Parathyroid adenoma (tissue), 2 donors: ENCODE measurements around the gene SLC22A23.

Experiments used
- H2AFZ ChIP-seq: fragments of 300-600 bp; sonication (generic); one replicate; pipeline ENCODE4 v1.7.0; 2017; ENCODE audit warnings: antibody characterized with exemption, mild to moderate bottlenecking
- H3K27ac ChIP-seq: fragments of 300-600 bp; sonication (generic); one replicate; pipeline ENCODE4 v1.7.0; 2017
- H3K27me3 ChIP-seq: fragments of 300-600 bp; sonication (generic); one replicate; pipeline ENCODE4 v1.7.0; 2017; ENCODE audit warnings: low read length; ENCODE audit not compliant: control insufficient read depth, insufficient read depth
- H3K36me3 ChIP-seq: fragments of 300-600 bp; sonication (generic); one replicate; pipeline ENCODE4 v1.7.0; 2017; ENCODE audit warnings: low read length; ENCODE audit not compliant: control insufficient read depth, insufficient read depth
- H3K4me1 ChIP-seq: fragments of 300-600 bp; sonication (generic); one replicate; pipeline ENCODE4 v1.7.0; 2017; ENCODE audit warnings: control low read depth
- H3K4me2 ChIP-seq: fragments of 300-600 bp; sonication (generic); one replicate; pipeline ENCODE4 v1.7.0; 2017; ENCODE audit warnings: low read length
- H3K4me3 ChIP-seq: fragments of 300-600 bp; sonication (generic); one replicate; pipeline ENCODE4 v1.7.0; 2017; ENCODE audit warnings: low read depth, low read length
- H3K79me2 ChIP-seq: fragments of 300-600 bp; sonication (generic); one replicate; pipeline ENCODE4 v1.7.0; 2017; ENCODE audit warnings: control low read depth
- H3K9ac ChIP-seq: fragments of 300-600 bp; sonication (generic); one replicate; pipeline ENCODE4 v1.7.0; 2017; ENCODE audit warnings: mild to moderate bottlenecking
- H3K9me3 ChIP-seq: fragments of 300-600 bp; sonication (generic); one replicate; pipeline ENCODE4 v1.7.0; 2017; ENCODE audit warnings: low read length; ENCODE audit not compliant: control insufficient read depth
- TF ChIP-seq, protein P1 (sequence below): fragments of 300-600 bp; sonication (generic); IDR thresholded peaks from one replicate; pipeline ENCODE4 v1.7.0; 2017; ENCODE audit warnings: antibody characterized with exemption, mild to moderate bottlenecking
- donor health status: primary hyperparathyroidism.

The SLC22A23 gene

DNA sequence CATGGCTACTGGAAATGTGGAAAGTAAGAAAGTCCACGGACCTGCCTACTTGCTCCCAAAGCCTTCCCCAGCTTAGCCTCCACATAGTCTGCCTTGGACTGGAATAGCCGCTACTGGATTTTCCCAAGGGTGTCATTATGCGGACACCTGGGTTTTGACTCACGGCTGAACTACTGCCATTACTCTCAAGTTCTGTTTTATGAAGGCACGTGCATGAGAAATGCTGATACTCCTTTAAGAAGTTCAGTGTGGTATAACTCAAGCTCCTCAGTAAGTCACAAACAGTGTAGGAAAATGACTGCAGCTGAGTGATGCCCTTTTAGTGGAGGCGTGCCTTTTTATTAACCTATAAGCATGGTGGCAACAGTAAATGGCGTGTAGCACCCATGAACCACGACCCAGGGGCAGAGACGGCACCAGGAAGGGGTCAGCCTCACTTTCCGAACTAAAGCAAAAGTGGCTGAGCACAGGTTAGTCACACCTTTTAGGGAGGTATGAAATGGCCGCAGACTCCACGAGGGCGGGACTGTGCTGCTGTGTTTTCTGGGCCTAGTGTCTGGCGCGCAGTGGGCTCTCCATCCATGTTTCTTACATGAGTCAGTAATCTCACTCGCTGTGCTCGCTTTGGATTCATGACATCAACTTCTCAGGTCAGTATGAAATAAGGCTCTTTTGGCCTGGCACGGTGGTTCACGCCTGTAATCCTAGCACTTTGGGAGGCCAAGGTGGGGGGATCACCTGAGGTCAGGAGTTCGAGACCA lies 174.2 kb downstream of the SLC22A23 start:
- H3K27ac ChIP-seq: no peak overlapping the region
- no peaks in the 10 kb centered on the region for H3K4me1 ChIP-seq
- H3K4me2 ChIP-seq: no peak overlapping the region
- TF ChIP-seq, protein P1, sequence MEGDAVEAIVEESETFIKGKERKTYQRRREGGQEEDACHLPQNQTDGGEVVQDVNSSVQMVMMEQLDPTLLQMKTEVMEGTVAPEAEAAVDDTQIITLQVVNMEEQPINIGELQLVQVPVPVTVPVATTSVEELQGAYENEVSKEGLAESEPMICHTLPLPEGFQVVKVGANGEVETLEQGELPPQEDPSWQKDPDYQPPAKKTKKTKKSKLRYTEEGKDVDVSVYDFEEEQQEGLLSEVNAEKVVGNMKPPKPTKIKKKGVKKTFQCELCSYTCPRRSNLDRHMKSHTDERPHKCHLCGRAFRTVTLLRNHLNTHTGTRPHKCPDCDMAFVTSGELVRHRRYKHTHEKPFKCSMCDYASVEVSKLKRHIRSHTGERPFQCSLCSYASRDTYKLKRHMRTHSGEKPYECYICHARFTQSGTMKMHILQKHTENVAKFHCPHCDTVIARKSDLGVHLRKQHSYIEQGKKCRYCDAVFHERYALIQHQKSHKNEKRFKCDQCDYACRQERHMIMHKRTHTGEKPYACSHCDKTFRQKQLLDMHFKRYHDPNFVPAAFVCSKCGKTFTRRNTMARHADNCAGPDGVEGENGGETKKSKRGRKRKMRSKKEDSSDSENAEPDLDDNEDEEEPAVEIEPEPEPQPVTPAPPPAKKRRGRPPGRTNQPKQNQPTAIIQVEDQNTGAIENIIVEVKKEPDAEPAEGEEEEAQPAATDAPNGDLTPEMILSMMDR: no peak
- H3K9ac ChIP-seq: no peak overlapping the region
- H3K4me3 ChIP-seq: no peak overlapping the region
- no peaks in the 10 kb centered on the region for H3K79me2 ChIP-seq
- no peaks in the 10 kb centered on the region for H3K27me3 ChIP-seq
- no peaks in the 10 kb centered on the region for H3K9me3 ChIP-seq
- no peaks in the 10 kb centered on the region for H3K36me3 ChIP-seq
- H2AFZ ChIP-seq: no peak overlapping the region

- Histone ChIP-seq H2AFZ (no peak overlapping the region), H3K27me3 (no peaks in the 10 kb centered on the region), H3K4me1 (no peaks in the 10 kb centered on the region), H3K9me3 (no peaks in the 10 kb centered on the region), H3K27ac (no peak overlapping the region), H3K36me3 (no peaks in the 10 kb centered on the region), H3K4me3 (no peak overlapping the region), H3K79me2 (no peaks in the 10 kb centered on the region), H3K9ac (no peak overlapping the region), H3K4me2 (no peak overlapping the region)
- TF ChIP-seq, protein P1: no peak
Observed at GRCh38 chr6:3281631-3282475, 175.0 kb downstream of the SLC22A23 start.

GRCh38 chr6:3280866-3281465 lies 175.9 kb downstream of the SLC22A23 start:
- Histone ChIP-seq H3K27me3 (no peaks in the 10 kb centered on the region), H3K4me1 (no peaks in the 10 kb centered on the region), H2AFZ (no peak overlapping the region), H3K9ac (no peak overlapping the region), H3K9me3 (no peaks in the 10 kb centered on the region), H3K79me2 (no peaks in the 10 kb centered on the region), H3K36me3 (no peaks in the 10 kb centered on the region), H3K4me3 (no peak overlapping the region), H3K27ac (no peak overlapping the region), H3K4me2 (no peak overlapping the region)
- TF ChIP-seq, protein P1: no peak

DNA sequence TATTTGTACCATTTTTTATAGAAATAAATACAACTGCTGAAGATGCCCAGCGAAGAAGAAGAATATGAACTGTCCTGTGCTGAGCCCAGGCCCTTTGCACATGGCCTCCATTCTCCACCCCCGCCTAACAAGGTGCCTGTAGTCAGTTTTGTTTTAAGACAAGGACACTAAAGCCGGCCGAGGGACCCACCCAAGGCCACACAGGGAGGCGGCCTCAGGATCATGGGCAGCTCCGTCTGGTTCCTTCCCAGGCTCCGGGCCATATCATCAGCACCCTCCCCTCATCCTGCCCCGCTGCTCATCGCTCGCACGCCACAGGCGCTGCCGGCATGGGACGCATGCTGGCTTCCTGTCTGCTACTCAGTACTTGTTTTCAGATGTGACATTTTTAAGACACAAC lies 176.8 kb downstream of the SLC22A23 start:
- no peak overlapping the region for H2AFZ ChIP-seq
- no peak overlapping the region for H3K4me2 ChIP-seq
- H3K36me3 ChIP-seq: no peaks in the 10 kb centered on the region
- no peak overlapping the region for H3K27ac ChIP-seq
- H3K79me2 ChIP-seq: no peaks in the 10 kb centered on the region
- no peaks in the 10 kb centered on the region for H3K4me1 ChIP-seq
- no peaks in the 10 kb centered on the region for H3K27me3 ChIP-seq
- H3K4me3 ChIP-seq: no peak overlapping the region
- no peaks in the 10 kb centered on the region for H3K9me3 ChIP-seq
- H3K9ac ChIP-seq: no peak overlapping the region
- TF ChIP-seq, protein P1: no peak
